ENCODE data around the gene MRPS11.
A peak's percentile ranks its signal among the peaks of the same experiment; 100 is the strongest.

Gene MRPS11

DNA sequence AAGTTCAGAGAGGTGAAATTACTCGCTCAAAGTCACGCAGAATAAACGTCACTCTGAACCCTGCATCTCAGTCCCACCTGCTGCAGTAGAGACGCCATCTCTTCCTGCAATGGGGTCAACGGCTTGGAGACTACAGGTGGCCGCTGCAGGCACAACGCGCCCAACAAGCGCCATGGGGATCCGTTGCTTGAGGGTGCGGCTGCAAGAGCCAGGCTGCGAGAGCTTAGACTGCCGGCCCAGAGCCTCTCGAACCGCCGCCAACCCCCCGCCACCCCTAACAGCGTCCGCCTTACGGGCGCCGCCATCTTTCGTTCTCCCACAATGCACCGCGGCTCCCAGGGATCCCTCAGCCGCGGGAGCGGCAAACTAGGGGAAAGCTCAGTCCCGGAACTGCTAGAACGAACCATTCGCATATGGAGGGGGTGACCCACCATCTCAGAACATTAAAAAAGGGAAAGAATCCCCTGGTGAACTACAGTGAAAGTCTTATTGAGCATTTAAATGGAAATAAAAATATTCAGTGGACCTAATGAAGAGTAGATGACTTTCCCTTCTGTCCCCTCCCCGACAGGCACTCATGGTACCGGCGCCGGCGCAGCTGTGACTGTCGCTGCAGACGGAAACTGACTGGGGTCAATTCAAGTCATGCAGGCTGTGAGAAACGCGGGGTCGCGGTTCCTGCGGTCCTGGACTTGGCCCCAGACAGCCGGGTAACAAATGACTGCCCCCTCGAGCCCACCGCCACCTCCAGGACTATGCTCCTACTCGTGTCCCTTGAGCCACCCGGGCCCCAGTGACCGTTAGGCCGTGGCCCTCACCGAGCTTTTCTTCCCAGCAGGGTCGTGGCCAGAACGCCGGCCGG, at the start of gene MRPS11, which contains the start of gene MRPL46:
Gene MRPS11 (plus strand): TSS at position 636 of the 862 bp plus-strand sequence. CDS start 10 bp downstream, at position 646.
Gene MRPL46 (minus strand): TSS at position 316 of the 862 bp plus-strand sequence. CDS start 11 bp downstream, at position 305.
- DNase-seq (ENCODE audit: low read depth) = peak; percentile 84
- TF ChIP-seq, protein P1, sequence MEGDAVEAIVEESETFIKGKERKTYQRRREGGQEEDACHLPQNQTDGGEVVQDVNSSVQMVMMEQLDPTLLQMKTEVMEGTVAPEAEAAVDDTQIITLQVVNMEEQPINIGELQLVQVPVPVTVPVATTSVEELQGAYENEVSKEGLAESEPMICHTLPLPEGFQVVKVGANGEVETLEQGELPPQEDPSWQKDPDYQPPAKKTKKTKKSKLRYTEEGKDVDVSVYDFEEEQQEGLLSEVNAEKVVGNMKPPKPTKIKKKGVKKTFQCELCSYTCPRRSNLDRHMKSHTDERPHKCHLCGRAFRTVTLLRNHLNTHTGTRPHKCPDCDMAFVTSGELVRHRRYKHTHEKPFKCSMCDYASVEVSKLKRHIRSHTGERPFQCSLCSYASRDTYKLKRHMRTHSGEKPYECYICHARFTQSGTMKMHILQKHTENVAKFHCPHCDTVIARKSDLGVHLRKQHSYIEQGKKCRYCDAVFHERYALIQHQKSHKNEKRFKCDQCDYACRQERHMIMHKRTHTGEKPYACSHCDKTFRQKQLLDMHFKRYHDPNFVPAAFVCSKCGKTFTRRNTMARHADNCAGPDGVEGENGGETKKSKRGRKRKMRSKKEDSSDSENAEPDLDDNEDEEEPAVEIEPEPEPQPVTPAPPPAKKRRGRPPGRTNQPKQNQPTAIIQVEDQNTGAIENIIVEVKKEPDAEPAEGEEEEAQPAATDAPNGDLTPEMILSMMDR (conservative IDR thresholded peaks at IDR 0.05; ENCODE audit: low read length) = no peak
- H3K4me3 ChIP-seq (ENCODE audit: low read length) = peak within 1 kb of the TSS; percentile 96

DNA sequence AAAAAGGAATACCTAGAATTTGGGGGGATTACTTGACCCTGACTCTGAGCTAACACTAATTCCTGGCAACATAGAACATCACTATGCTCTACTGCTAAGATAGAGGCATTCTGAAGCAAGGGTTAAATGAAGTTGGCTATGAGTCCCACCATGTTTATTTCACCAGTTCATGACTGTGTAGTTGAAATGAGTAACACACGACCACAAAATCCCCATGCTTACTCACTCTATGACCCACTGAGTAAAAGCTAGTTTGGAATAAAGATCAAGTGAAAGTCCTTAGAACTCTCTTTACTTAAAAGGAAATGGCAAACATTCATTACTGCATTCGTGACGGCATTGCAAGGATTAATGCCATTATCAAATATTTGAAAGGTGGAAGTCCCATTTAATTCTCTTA, 47.7 kb upstream of the MRPS11 start:
- peak; percentile 30 for DNase-seq (ENCODE audit: low read depth)
- H3K4me3 ChIP-seq (ENCODE audit: low read length) = no peak overlapping the region
- TF ChIP-seq, protein P1 (conservative IDR thresholded peaks at IDR 0.05; ENCODE audit: low read length) = no peak

DNA sequence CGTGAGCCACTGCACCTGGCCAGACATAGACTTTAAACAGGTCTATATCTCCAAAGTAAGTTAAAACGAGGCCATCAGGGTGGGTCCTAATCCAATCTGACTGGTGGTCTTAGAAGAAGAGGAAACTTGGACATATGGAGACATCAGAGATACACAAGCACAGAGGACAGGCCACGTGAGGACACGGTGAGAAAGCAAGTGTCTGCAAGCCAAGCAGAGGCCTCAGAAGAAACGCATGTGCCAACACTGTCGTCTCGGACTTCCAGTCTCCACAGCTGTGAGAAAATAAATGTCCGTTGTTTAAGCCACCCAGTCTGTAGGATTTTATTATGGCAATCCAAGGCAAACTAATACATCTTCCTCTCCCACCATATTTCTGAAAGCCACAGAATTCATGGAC, 44.2 kb upstream of the MRPS11 start:
- H3K4me3 ChIP-seq (ENCODE audit: low read length) = no peak overlapping the region
- DNase-seq (ENCODE audit: low read depth) = no peak
- TF ChIP-seq, protein P1 (conservative IDR thresholded peaks at IDR 0.05; ENCODE audit: low read length) = no peak

DNA sequence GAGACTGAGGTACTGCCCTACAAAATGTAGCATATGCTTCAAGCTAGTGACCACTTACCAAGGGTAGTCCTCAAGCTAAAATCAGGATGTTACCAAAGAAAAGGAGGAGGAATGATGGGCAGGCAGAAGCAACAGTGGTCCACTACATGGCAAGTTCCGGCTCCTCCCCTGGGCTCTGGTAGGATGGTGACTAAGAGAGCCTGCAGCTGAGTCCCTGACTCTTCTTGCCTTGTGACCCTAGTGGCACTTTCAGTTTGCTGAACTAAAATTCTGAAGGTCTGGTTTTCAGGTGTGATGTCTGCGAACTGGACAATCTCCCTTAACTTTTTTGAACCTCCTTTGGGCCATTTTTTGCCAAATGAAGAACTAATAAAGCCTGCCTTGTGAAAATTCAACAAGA, 41.2 kb upstream of the MRPS11 start:
- DNase-seq (ENCODE audit: low read depth) = no peak
- TF ChIP-seq, protein P1 (conservative IDR thresholded peaks at IDR 0.05; ENCODE audit: low read length) = no peak
- H3K4me3 ChIP-seq (ENCODE audit: low read length) = no peak overlapping the region

DNA sequence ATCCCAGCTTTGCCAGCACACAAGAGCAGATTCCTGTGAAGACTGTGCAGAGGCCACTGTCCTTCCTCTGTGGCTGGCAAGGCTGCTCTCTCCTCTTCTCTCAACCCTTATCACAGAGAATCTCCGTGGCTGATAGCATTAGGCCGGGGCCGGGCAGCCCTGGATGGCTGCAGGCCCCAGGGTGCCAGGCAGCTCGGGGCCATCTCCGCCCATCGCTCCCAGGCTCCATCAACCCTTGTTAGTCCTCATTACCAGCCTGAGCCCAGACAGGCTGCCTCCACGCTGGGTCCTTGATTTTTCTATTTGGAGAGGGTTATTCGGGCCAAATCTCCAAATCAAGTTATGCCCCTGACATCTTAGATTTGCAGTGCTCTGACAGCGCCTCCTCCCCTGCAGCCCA, 39.5 kb upstream of the MRPS11 start:
- no peak for DNase-seq (ENCODE audit: low read depth)
- TF ChIP-seq, protein P1 (conservative IDR thresholded peaks at IDR 0.05; ENCODE audit: low read length) = no peak
- H3K4me3 ChIP-seq (ENCODE audit: low read length) = no peak overlapping the region

DNA sequence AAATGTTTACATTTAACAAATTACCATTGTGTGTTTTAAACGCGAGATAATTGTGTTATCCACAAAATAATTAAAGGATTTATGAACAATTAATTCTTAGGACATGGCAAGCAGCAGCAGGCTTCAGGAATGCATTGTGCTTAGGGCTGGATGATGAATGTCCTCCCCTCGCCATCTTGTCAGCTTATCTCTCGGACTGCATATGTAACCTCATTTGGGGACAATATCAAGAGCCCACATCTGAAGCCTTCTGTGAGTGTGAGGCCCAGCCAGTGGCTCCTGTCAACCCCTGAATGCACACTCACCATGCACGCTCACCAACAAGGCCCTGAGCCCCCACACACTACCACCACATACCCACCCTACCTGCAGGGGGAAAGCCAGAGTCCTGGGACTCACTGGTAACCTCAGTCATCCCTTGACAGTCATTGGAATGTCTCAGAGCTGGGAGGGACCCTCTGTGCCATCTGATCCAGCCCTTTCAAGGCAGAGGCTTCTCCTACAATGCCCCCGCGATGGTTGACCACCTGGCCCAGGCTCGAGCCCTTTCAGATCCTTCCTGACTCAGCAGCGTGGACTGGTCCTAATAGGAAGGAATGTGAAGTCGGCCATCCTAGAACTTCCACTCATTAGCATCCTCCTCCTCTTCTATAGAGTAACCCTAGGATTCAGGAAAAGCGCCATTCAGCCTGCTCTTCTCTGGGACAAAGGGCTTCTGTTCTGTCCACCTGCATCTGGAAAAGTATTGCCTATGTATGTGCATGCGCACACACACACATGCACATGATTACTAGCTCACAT, 38.5 kb upstream of the MRPS11 start:
- H3K4me3 ChIP-seq (ENCODE audit: low read length) = no peak overlapping the region
- no peak for DNase-seq (ENCODE audit: low read depth)
- TF ChIP-seq, protein P1 (conservative IDR thresholded peaks at IDR 0.05; ENCODE audit: low read length) = no peak

All from AG10803 (cell line).